Measurements from ENCODE around the gene LRWD1. TPM values are rescaled to one million over a fixed set of nuclear protein-coding genes. Genes with fewer than 3 reads are reported as not detected.

LRWD1 gene
- total and polyA plus RNA-seq, 9 of the 15 experiments (the other 6 are each of a cell fraction or from before 2014, with no cell fraction given): 0.61 to 66.0 (median 33.2) TPM

DNA sequence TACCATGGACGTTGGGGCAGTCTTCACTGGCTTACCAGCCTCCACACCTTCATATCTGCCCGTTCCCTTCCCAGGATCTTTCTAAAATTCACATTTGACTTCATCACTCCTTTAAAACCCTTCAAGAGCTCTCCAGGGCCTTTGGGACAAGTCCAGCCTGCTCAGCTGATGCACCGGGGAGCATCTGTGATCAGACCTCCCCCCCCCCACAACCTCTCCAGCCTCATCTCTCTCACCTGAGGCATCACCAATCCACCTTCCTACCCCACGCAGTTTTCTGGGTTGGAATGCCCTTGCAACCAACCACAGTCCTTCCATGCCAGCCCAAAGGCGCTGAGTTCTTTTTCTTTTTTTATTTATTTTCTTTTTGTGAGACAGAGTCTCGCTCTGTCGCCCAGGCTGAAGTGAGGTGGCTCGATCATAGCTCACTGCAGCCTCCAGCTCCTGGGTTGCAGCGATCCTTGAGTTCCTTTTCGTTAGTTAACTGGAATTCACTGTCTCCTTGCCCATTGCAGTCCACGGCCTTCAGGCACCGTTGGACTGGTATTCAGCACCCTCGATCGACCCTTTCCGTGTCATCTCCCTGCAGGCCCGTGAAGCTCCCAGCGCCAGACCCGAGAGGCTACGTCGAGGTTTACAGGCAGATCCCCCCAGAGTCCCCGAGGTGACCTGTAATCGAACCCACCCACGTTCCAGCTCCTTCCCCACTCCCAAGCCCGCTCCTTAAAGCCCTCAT is 775 bp upstream of the LRWD1 start (continued):
- TF ChIP-seq, protein P1, sequence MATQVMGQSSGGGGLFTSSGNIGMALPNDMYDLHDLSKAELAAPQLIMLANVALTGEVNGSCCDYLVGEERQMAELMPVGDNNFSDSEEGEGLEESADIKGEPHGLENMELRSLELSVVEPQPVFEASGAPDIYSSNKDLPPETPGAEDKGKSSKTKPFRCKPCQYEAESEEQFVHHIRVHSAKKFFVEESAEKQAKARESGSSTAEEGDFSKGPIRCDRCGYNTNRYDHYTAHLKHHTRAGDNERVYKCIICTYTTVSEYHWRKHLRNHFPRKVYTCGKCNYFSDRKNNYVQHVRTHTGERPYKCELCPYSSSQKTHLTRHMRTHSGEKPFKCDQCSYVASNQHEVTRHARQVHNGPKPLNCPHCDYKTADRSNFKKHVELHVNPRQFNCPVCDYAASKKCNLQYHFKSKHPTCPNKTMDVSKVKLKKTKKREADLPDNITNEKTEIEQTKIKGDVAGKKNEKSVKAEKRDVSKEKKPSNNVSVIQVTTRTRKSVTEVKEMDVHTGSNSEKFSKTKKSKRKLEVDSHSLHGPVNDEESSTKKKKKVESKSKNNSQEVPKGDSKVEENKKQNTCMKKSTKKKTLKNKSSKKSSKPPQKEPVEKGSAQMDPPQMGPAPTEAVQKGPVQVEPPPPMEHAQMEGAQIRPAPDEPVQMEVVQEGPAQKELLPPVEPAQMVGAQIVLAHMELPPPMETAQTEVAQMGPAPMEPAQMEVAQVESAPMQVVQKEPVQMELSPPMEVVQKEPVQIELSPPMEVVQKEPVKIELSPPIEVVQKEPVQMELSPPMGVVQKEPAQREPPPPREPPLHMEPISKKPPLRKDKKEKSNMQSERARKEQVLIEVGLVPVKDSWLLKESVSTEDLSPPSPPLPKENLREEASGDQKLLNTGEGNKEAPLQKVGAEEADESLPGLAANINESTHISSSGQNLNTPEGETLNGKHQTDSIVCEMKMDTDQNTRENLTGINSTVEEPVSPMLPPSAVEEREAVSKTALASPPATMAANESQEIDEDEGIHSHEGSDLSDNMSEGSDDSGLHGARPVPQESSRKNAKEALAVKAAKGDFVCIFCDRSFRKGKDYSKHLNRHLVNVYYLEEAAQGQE (IDR thresholded peaks at IDR 0.05; ENCODE audit: borderline replicate concordance): no peak
- TF ChIP-seq, protein P1 (CRISPR knock-in tag; IDR thresholded peaks at IDR 0.05; ENCODE audit: low read depth): no peak
- no peak for TF ChIP-seq PHB (CRISPR knock-in tag; IDR thresholded peaks at IDR 0.05)
- no peak for TF ChIP-seq ZNF311 (CRISPR knock-in tag; IDR thresholded peaks at IDR 0.05)
- no peak for TF ChIP-seq MAZ (CRISPR knock-in tag; conservative IDR thresholded peaks at IDR 0.05 in 1 of 2, IDR thresholded peaks at IDR 0.05 in 1 of 2)

Measured in K562 (cell line).